Activated naive CD4-positive, alpha-beta T cell treated with Interleukin-2 at 50 U/mL for 16 hours (primary cell): Measurements from ENCODE around the gene PCNX1.
"Not testable (repeated sequence)": the region's sequence is repeated elsewhere in the genome, so short reads cannot be mapped to it uniquely, and the experiment has no call there.

Experiments used
- DNase-seq: peaks from one replicate; pipeline ENCODE4 v3.0.0-alpha.2; 2020

The PCNX1 gene

DNA sequence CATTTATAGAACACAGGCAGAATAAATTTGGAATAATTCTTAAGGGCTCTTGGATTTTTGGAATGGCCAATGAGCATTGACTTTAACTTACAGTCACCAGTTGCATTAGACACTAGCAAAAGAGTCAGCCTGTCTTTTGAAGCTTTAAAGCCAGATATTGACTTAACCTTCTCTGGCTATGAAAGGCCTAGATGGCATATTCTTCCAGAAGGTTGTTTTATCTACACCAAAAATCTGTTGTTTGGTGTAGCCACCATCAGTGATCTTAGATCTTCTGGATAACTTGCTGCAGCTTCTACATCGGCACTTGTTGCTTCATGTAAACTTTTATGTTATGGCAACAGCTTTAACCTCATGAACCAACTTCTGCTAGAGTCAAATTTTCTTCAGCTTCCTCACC lies 10.4 kb downstream of the PCNX1 start:
- DNase-seq: no peak

DNA sequence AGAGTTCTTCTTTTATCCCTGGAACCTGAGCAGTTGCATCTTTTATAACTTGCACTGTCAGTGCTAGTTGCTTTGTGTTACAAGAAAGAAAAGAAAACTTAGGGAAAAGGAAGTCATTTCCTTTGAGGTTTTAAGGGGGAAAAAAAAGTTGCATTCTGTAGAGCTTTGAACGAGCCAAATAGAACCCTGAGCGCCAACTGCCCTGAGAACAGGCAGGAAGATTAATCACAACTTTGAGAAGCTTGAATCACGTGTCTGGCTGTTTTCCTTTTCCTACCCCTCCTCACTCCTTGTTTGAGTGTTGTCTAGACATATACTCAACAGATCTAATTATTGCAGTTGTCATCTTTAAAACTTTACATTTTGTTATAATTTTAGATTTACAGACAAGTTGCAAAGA lies 12.5 kb downstream of the PCNX1 start:
- peak; percentile 18 for DNase-seq

DNA sequence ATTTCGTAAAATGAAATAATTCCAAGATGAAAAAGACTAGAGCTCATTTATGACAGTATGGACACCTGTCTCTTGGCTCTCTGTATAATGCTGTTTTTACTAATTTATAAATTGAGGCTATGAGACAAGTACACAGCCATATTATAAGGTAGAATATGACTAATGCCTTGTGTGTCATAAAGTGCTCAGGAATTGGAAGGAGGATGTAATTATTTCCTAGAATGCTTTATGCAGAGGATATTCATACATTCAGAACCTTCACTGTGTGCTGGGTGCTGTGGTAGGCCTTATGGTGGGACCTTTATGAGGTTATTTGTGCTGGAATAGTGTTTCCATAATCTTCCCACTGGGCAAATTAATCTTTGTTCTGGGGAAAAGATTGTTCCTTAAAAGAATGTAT lies 13.3 kb downstream of the PCNX1 start:
- DNase-seq: no peak

DNA sequence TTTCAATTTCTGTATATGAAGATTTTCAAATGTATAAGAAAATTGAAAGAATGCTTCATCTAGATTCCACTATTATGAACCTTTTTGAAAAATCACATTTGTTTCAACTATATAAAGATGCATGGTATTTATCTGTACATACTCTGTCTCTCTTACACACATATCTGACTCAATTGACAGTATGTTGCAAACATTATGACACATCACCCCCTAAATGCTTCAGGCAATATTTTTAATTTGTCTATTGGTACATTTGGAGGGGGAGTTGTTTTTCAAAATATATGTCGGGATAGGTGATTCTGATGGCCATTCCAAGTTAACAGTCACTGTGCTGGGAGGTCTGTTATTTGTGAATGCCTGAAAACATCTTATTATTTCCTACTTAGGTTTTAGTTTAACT lies 14.4 kb downstream of the PCNX1 start:
- DNase-seq: no peak

DNA sequence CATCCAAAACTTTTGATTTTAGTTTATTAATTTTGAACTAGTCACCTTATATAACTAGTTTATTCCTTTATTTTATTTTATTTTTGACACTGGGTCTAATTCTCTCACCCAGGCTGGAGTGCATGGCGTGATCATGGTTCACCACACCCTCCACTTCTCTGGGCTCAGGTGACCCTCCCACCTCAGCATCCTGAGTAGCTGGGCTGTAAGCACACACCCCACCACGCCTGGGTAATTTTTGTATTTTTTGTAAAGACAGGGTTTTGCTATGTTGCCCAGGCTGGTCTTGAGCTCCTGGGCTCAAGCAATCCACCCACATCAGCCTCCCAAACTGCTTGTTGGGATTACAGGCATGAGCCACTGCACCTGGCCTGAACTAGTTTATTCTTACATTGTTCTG lies 17.3 kb downstream of the PCNX1 start:
- no peak for DNase-seq

DNA sequence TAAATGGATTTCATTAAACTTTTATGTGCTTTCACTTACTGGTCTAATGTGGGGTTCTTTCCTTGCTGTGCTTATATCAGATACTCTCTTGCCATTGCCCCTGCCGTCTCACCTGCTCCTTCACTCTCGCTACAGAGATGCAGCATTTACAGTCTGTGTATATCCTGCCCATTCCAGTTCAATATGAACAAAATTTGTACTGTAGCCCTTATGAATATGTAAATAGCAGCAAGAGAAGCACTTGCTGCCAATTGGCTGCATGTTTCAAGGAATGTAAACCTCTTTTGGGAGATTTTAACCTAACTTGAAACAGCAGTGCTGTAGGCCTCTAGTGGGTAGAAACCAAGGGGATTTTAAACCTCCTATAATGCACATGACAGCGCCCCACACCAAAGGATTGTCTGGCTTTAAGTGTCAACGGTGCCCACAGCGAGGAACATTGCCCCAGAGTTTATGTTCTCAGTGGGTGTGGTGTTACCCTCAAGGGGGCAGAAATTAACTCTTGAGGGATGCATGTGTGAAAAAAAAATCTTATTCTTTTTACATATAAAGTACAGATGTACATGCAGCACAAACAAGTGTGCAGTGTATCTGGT lies 19.1 kb downstream of the PCNX1 start:
- no peak for DNase-seq

DNA sequence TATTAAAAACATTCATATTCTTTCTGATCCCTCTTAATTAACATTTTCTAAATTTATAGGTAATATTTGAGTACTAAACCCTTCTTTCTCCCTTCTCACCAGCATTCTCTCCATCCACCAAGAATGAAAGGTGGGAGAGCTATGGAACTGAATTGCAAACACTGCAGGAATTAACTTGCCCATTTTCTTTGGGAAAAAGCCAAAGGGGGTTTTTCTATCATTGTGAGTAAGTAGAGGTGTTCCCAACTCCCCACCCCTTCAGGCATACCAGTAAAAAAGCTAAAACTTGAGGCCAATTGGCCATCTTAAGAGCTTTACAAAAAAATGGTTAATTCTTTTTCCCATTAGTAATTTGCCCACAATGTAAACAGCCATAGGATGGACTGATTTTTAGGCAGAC lies 23.7 kb downstream of the PCNX1 start:
- DNase-seq: no peak

DNA sequence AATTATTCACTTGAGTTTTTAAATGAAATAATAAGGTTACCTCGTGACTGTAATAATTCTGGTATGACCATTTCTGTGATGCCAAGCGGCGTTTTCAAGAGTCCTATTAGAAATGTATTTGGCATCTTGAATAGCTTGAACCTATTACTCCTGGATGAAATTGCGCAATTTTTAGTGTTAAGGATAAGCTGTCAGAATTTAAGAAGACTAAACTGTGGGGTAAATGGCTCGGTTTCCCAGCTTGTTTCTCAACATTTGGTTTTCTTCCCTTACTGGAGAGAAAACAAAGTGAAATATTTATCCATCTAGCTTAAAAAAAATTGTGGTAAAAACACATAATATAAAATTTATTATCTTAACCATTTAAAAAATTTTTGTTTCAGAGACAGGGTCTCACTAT lies 26.8 kb downstream of the PCNX1 start:
- DNase-seq: no peak

DNA sequence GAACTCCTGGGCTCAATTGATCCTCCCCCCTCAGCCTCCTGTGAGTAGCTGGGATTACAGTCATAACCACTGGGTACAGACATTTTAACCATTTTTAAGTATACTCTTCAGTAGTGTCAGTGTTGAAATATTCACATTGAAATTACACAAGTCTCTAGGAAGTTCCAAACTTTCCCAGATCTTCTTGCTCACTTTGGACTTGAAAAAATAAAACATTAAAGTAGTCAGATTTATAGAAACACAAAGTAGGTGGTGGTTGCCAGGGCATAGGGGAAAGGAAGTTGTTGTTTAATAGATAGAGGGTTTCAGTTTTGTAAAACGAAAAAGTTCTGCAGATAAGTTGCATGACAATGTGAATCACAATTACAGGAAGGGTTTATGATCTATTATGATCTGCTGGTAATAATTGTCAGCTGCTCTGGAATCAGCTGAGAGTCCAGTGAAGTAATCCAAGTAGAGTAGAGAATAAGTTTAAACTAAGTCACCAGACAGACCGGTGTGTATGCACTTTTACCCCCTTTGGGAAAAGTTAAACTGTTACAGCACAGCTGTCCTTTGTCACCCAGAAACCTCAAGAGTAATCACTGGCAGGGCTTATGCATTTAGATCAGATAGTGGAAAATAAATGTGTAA lies 27.4 kb downstream of the PCNX1 start:
- DNase-seq: no peak

DNA sequence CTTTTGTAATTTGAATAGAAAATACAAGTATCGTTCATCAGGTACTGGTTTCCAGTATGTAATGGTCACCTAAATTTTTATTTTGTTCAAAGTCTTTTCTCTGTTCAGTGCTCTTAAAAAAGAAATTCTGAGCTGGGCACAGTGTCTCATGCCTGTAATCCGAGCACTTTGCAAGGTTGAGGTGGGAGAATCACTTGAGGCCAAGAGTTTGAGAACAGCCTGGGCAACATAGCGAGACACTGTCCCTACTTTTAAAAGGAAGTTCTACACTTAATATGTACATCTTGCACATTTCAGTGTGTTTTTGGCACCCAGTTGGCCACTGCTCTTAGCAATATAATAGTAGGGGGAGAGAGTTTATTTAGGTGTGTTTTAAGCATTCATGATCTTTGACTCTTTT lies 27.9 kb downstream of the PCNX1 start:
- no peak for DNase-seq

DNA sequence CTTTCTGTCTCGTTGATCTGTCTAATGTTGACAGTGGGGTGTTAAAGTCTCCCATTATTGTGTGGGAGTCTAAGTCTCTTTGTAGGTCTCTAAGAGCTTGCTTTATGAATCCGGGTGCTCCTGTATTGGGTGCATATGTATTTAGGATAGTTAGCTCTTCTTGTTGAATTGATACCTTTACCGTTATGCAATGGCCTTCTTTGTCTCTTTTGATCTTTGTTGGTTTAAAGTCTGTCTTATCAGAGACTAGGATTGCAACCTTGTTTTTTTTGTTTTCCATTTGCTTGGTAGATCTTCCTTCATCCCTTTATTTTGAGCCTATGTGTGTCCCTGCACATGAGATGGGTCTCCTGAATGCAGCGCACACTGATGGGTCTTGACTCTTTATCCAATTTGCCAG lies 32.4 kb downstream of the PCNX1 start:
- not testable (repeated sequence) for DNase-seq

DNA sequence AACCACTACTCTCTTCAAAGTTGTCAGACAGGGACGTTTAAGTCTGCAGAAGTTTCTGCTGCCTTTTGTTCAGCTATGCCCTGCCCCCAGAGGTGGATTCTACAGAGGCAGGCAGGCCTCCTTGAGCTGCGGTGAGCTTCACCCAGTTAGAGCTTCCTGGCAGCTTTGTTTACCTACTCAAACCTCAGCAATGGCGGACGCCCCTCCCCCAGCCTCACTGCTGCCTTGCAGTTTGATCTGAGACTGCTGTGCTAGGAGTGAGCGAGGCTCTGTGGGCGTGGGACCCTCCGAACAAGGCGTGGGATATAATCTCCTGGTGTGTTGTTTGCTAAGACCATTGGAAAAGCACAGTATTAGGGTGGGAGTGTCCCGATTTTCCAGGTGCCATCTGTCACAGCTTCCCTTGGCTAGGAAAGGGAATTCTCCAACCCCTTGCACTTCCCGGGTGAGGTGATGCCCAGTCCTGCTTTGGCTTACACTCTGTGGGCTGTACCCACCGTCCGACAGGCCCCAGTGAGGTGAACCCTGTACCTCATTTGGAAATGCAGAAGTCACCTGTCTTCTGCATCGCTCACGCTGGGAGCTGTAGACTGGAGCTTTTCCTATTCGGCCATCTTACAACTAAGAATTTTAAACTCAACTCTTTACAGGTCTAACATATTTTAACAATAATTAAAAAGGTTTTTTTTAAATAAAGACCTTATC lies 34.5 kb downstream of the PCNX1 start:
- peak; percentile 78 for DNase-seq

DNA sequence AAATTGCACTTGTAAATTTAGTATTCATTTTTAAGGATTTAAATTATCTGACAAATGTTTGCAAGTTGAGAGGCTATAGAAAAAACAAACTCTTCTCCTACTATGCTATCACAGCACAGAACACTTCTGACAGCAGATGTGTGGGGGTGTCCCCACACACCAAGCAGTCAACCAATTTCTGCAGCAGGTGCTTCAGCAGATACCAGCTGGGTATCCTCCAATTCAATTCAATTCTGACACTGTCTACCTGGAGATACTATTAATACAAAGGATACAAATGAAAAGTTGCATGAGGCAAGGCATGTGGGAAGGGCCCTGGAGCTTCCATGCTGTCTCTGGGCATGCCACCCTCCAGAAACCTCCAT lies 35.1 kb downstream of the PCNX1 start:
- DNase-seq: no peak

DNA sequence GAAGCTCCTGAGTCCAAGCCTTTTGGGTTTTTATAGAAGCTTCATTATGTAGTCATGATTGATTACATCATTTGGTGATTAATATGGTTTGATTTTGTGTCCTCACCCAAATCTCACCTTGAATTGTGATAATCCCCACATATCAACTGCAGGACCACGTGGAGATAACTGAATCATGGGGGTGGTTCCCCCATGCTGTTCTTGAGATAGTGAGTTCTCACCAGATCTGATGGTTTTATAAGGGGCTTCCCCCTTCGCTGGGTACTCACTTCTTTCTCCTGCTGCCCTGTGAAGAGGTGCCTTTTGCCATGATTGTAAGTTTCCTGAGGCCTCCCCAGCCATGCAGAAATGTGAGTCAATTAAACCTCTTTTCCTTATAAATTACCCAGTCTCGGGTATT lies 35.5 kb downstream of the PCNX1 start:
- peak; percentile 41 for DNase-seq

DNA sequence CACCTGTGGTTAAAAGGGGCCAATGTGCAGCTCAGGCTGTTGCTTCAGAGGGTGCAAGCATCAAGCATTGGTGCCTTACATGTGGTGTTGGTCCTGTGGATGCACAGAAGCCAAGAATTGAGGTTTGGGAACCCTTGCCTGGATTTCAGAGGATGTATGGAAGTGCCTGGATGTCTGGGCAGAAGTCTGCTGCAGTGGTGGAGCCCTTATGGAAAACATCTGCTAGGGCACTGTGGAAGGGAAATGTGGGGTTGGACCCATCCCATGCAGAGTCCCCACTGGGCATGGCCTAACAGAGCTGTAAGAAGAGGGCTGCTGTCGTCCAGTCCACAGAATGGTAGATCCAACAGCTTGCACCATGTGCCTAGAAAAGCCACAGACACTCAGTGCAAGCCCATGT lies 36.6 kb downstream of the PCNX1 start:
- DNase-seq: no peak

DNA sequence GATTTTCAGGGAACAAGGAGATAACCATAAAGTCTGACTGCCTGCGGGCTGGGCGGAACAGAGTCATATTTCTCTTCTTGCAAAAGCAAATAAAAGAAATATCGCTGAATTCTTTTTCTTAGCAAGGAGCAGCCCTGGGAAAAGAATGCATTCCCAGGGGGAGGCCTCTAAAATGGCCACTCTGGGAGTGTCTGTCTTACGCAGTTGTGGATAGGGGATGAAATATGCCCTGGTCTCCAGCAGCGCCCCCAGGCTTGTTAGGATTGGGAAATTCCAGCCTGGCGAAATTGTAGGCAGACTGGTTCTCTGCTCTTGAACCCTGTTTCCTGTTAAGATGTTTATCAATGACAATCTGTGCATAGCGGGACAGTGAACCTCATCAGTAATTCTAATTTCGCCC lies 40.5 kb downstream of the PCNX1 start:
- DNase-seq: no peak

DNA sequence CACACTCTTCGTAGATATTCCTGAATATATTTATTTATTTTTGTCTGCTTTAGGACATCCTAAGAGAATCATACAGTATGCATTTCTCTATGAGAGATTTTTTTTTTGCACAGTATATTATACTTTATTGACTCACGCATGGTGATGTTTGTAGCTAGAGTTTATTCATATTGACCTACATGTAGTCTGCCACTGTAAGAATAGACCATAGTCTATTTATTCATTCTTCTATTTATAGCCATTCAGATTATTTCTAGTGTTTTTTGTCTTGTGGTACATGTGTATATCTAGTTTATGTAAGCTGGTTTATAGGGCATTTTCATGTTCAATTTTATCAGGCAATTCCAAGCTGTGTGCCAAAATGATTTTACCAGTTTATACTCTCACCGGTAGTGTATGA lies 45.2 kb downstream of the PCNX1 start:
- no peak for DNase-seq

DNA sequence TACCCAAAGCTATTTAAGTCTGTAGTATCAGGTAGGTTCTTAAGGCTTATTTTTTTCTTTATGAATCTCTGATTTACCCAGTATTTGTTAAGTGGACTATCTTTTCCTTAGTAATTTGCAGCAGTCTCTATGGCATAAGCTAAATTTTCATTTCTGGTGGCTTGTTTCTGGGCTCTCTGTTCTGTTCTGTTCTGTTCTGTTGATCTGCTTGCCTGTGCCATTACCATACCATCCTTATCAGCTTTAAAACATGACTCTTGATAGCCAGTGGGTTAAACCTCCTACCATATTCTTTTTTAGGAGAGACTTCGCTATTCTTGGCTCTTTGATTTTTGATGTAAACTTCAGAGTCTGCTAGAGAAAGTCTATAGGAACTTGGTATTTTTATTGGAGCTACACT lies 46.8 kb downstream of the PCNX1 start:
- DNase-seq: no peak

DNA sequence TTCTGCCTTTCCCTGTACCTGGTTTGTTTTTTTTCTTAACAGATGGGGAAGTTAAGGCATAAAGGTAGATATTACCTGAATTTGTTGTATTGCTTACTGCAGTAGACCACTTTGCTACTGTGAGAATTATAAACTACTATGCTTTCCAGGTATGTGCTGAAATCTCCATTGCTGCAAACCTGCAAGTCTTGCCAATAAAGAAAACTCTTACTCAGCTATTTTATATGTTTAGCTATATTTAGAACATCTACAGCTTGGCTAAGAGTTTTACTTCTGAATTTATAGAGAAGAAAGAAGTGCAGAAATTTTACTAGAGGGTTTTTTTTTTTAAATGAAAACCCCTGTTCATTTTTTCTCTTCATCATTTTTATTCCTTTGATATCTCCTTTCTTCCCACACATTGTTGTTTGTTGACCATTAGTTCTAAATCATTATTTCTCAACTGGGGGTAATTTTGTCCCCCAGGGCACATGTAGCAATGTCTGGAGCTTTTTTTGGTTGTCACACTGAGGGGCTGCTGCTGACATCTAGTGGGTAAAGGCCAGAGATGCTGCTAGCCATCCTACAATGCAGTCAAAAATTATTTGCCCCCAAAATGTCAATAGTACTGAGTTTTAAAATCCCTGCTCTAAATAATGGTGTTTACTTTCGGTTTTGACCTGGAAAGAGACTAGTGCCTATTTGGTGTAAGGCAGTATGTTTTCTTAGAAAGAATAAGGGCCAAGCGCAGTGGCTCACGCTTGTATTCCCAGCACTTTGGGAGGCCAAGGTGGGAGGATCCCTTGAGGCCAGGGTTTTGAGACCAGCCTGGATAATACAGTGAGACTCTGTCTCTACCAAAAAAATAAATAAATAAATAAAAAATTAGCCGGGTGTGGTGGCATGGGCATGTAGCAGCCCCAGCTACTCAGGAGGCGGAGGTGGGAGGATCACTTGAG lies 48.6 kb downstream of the PCNX1 start:
- peak; percentile 37 for DNase-seq

DNA sequence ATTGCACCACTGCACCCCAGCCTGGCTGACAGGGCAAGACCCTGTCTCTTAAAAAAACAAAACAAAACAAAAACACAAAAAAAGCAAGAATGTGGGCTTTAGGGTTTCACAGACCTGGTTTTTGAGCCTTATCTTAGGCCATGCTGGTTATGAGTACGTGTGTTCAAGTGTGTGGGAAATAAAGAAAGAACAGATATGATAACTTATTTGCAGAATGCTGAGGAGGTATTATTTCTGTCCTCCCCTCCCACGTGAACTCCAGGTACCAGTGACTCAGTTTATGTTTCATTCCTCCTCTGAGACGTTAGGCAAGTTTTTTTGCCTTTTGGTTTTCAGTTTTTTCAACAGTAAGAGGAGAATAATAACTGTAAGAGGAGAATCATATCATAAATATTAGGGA lies 49.3 kb downstream of the PCNX1 start:
- DNase-seq: no peak

DNA sequence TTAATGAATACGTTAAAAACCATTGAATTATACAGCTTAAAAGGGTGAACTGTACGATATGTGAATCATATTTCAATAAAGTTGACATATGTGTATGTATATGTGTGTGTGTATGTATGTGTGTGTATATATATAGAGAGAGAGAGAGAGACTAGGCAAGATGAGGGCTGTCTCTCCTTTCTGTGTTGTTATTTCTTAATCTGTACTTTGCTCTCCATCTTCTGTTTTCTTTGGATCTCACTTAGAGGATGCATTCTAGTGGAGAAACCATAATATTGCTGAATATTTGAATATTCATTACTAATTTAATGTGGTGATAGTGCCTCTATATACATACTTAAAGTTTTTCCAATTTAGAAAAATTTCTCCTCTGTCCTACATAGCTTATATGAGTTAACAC lies 50.5 kb downstream of the PCNX1 start:
- DNase-seq: no peak

DNA sequence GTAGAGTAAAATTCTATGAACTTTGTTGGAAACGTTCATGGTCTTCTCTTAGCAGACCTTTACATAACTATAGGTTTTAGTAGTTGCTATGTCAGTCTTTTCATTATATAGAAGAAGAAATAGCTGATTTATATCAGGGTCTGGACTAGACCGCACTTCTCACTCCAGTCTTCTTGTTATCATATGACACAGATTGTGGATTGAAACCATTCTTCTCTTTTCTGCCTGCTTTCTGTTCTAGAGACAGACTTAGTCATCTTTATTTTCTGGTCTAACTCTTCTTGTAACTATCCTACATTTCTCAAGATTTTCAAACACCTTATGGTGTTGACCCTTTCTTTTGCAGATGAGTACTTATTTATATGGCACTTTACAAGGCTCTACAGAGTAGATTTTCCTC lies 55.7 kb downstream of the PCNX1 start:
- no peak for DNase-seq

DNA sequence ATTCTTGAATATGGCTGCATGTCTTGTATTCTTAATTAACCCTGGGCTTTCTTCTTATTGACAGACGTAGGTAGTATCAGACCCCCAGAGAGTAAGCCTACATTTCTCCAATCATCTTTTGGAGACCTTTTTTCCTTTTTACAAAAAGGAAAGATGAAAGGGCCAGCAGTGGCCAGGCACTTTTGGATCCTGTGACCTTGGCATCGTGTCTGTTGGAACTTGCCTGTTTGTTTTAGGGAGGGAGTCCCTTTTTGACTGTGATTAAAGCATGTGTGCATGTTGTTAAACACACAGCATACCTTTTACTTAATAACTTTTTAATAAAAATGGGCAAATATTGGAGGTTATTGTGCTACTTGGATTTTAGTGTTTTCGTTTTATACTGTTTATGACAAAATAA lies 57.2 kb downstream of the PCNX1 start:
- DNase-seq: no peak

DNA sequence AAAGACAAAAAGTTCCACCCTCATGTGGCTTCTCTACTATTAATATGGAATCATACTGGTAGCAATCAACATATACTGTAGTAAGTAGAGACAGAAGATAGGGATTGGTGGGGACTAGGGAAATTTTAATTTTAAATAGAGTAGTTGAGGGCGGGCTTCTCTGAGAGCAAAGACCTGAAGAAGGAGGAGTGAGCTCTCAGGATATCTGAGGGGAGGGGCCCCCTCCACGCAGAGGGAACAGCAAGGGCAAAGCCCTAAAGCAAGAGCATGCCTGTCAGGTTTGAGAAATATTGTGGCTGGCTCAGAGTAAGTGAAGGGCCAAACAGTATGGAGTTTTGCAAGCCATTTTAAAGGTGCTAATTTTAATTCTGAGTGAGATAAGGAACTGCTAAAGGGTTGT lies 64.3 kb downstream of the PCNX1 start:
- DNase-seq: no peak
